Keratinocyte (primary cell): ENCODE data around the gene CHIT1. TPM values are rescaled to one million over a fixed set of nuclear protein-coding genes. Genes with fewer than 3 reads are reported as not detected.
A peak's percentile ranks its signal among the peaks of the same experiment; 100 is the strongest.

Experiments used
- DNase-seq: peaks from one replicate; pipeline ENCODE4 v3.0.0-alpha.2; 2011; ENCODE audit warnings: low read depth, missing footprints, low spot score
- FAIRE-seq: peaks from 2 replicates; lab custom pipeline; 2011; peaks lifted over from hg19 to GRCh38; lab: Jason Lieb, UNC
- H2AFZ ChIP-seq: 2 replicates; pipeline ENCODE4 v1.6.0; 2012; ENCODE audit warnings: low read length, control low read depth, inconsistent platforms; ENCODE audit not compliant: control insufficient read depth
- H3K27ac ChIP-seq: 2 replicates; pipeline ENCODE4 v1.5.1; 2011; ENCODE audit warnings: low read length; ENCODE audit not compliant: control insufficient read depth, insufficient read depth
- H3K27me3 ChIP-seq: 3 replicates; pipeline ENCODE4 v1.6.0; 2011; ENCODE audit warnings: low read length; ENCODE audit not compliant: control insufficient read depth, insufficient read depth; ENCODE audit errors: extremely low read depth
- H3K36me3 ChIP-seq, 2 experiments: 2 replicates in 1 of 2; 3 replicates in 1 of 2; pipeline ENCODE4 v1.5.1; 2011; ENCODE audit warnings: low read length in 2 of 2, mild to moderate bottlenecking in 1 of 2; ENCODE audit not compliant: control insufficient read depth in 2 of 2, insufficient read depth in 2 of 2; ENCODE audit errors: extremely low read depth in 1 of 2
- H3K4me1 ChIP-seq: 3 replicates; pipeline ENCODE4 v1.5.1; 2011; ENCODE audit warnings: low read length; ENCODE audit not compliant: control insufficient read depth, insufficient read depth; ENCODE audit errors: extremely low read depth
- H3K4me2 ChIP-seq: 3 replicates; pipeline ENCODE4 v1.6.0; 2011; ENCODE audit warnings: low read depth, low read length; ENCODE audit not compliant: control insufficient read depth, insufficient read depth; ENCODE audit errors: extremely low read depth
- H3K4me3 ChIP-seq, 3 experiments: fragments of 200-600 bp in 1 of 3; sonication (generic) in 1 of 3; 2 replicates in 2 of 3; 3 replicates in 1 of 3; pipeline ENCODE4 v1.5.1; 2011 to 2016; ENCODE audit warnings: low read length in 3 of 3, mild to moderate bottlenecking in 3 of 3, control low read depth in 2 of 3, inconsistent platforms in 1 of 3, low read depth in 1 of 3, mixed read lengths in 1 of 3, mixed run types in 1 of 3, moderate library complexity in 1 of 3; ENCODE audit not compliant: control insufficient read depth in 2 of 3, insufficient read depth in 2 of 3; ENCODE audit errors: extremely low read depth in 1 of 3
- H3K79me2 ChIP-seq: 2 replicates; pipeline ENCODE4 v1.6.0; 2012; ENCODE audit warnings: low read length; ENCODE audit not compliant: control insufficient read depth, insufficient read depth
- H3K9ac ChIP-seq: 3 replicates; pipeline ENCODE4 v1.6.0; 2011; ENCODE audit warnings: low read length; ENCODE audit not compliant: control insufficient read depth, insufficient read depth; ENCODE audit errors: extremely low read depth
- H3K9me1 ChIP-seq: 3 replicates; pipeline ENCODE4 v1.6.0; 2011; ENCODE audit warnings: low read length; ENCODE audit not compliant: control insufficient read depth, insufficient read depth; ENCODE audit errors: extremely low read depth
- H3K9me3 ChIP-seq: 2 replicates; pipeline ENCODE4 v1.5.1; 2012; ENCODE audit warnings: low read depth, low read length; ENCODE audit not compliant: control insufficient read depth
- H4K20me1 ChIP-seq: 3 replicates; pipeline ENCODE4 v1.6.0; 2011; ENCODE audit warnings: low read length; ENCODE audit not compliant: control insufficient read depth, insufficient read depth; ENCODE audit errors: extremely low read depth
- EZH2 ChIP-seq: IDR thresholded peaks from one replicate; pipeline ENCODE4 v1.6.1; 2012; ENCODE audit warnings: inconsistent platforms, mild to moderate bottlenecking, low read length, moderate library complexity
- dilution Hi-C: fragments of 300-500 bp; cut with MboI; formaldehyde crosslinking; loops from one replicate; pipeline ENCODE4 v1.7.0; 2020; ENCODE audit warnings: low sequenced_read_pairs; ENCODE audit not compliant: extremely low pct_ligation_motif_present
- polyA plus RNA-seq, 5 experiments: library from polyadenylated mRNA; depleted of rRNA in 3 of 5; stranded (reverse) in 3 of 5; stranded (forward) in 1 of 5; unstranded in 1 of 5; fragments of >200 nt; gene quantifications; 1 replicate in 1 of 5; 2 replicates in 3 of 5; 3 replicates in 1 of 5; pipeline versions ENCODE4 v1.2.1 to v1.2.3, GENCODE V29; 2011 to 2012; ENCODE audit warnings: missing spikeins in 2 of 5, low read depth in 1 of 5, low replicate concordance in 1 of 5
- TF ChIP-seq, protein P1 (sequence below), 3 experiments: IDR thresholded peaks in 1 of 3; conservative IDR thresholded peaks in 1 of 3; optimal IDR thresholded peaks in 1 of 3; 2 replicates in 2 of 3; 3 replicates in 1 of 3; pipeline versions ENCODE3 to v1.5.1; 2011; ENCODE audit warnings: low read length in 3 of 3, mild to moderate bottlenecking in 3 of 3, moderate library complexity in 2 of 3, control low read depth in 1 of 3, inconsistent platforms in 1 of 3; ENCODE audit not compliant: insufficient read depth in 2 of 3; ENCODE audit errors: extremely low read depth in 1 of 3

Gene CHIT1
- polyA plus RNA-seq, 1 donor (not counting 4 experiments of a cell fraction or from before 2014, with no cell fraction given) = not detected

DNA sequence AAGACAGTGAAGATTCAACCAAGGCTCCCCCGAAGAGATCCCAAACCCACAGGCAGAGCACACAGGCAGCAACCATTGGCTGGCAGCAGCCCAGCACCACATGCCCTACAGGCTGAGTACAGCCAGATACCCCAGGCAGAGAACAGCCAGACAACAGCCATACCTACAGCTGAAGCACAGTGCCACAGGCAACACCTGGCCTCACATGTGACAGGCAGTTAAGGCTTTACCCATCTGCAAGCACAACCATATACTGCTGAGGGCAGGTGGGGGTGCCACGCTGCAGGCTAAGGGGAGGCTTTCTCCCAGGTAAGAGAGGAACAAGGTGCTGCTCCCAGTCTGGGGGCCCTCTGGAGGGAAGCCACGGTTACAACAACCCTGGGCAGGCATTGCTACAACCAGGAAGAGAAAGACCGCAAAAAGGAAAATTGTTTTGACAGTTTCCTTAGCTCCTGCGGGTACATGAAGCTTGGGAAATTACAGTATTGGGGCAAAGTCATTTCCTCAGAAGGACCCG lies 12.3 kb downstream of the CHIT1 start:
- H3K9me3 ChIP-seq = no peaks in the 10 kb centered on the region
- H3K27ac ChIP-seq = no peak overlapping the region
- no peaks in the 10 kb centered on the region for H3K27me3 ChIP-seq
- no peak for DNase-seq
- H4K20me1 ChIP-seq = no peaks in the 10 kb centered on the region
- no peaks in the 10 kb centered on the region for H3K9me1 ChIP-seq
- no peaks in the 10 kb centered on the region for H3K79me2 ChIP-seq
- no peak overlapping the region for H3K4me3 ChIP-seq
- H3K4me1 ChIP-seq = no peaks in the 10 kb centered on the region
- FAIRE-seq = no peak
- H3K9ac ChIP-seq = no peak overlapping the region
- no peak overlapping the region for H3K4me2 ChIP-seq
- dilution Hi-C loops = no loop called here
- TF ChIP-seq, protein P1, sequence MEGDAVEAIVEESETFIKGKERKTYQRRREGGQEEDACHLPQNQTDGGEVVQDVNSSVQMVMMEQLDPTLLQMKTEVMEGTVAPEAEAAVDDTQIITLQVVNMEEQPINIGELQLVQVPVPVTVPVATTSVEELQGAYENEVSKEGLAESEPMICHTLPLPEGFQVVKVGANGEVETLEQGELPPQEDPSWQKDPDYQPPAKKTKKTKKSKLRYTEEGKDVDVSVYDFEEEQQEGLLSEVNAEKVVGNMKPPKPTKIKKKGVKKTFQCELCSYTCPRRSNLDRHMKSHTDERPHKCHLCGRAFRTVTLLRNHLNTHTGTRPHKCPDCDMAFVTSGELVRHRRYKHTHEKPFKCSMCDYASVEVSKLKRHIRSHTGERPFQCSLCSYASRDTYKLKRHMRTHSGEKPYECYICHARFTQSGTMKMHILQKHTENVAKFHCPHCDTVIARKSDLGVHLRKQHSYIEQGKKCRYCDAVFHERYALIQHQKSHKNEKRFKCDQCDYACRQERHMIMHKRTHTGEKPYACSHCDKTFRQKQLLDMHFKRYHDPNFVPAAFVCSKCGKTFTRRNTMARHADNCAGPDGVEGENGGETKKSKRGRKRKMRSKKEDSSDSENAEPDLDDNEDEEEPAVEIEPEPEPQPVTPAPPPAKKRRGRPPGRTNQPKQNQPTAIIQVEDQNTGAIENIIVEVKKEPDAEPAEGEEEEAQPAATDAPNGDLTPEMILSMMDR (optimal IDR thresholded peaks at IDR 0.05 in 1 of 3, IDR thresholded peaks at IDR 0.05 in 1 of 3, conservative IDR thresholded peaks at IDR 0.05 in 1 of 3; ENCODE audit: extremely low read depth in 1 of 3, insufficient read depth in 2 of 3, low read length in 3 of 3) = peak; percentile 9 to 24 (median 16)
- TF ChIP-seq EZH2 = no peak
- no peak overlapping the region for H2AFZ ChIP-seq
- no peaks in the 10 kb centered on the region for H3K36me3 ChIP-seq

DNA sequence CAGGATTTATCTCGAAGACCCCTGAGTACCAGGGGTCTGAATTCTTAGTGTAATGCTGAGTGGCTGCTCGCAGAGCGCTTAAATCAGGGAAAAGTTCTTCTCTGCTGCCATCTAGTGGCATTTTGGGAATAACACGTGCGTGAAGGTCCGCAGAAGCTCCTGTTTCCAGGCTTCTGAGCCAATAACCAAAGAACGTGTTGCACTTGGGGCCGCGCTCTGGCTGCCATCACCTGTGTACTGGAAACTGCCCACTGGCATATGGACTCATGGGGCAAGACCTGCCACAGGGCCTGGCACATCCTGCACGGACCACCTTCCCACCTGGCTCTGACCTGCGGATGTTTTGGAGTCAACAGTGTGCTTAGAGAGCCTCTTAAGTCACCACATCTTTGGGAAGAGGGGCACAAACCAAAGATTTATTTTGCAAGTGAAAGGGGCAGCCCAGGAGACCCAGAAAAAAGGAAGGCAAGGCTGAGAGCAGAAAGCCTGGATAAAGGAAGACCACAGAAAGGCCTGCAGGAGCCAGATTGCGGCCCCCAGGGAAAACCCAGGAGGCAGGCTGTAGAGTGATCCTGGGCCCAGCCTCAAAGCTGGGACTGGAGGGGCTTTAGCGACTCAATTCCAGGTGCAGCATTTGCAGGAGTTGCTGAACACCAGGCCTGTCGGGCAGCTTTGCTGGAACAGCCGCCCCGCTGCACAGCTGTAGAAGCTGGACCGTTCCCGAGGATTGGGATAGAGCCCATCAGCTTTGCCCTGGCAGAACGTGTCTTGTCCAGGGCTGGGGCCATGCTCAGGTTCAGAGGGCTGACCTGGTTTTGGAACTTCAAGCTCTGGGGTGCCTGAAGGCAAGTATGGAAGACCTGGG lies 13.0 kb downstream of the CHIT1 start:
- Histone ChIP-seq H4K20me1 (no peaks in the 10 kb centered on the region), H3K9me1 (no peaks in the 10 kb centered on the region), H3K27me3 (no peaks in the 10 kb centered on the region), H3K36me3 (no peaks in the 10 kb centered on the region), H3K9me3 (no peaks in the 10 kb centered on the region), H3K4me1 (no peaks in the 10 kb centered on the region), H2AFZ (no peak overlapping the region), H3K9ac (no peak overlapping the region), H3K27ac (no peak overlapping the region), H3K79me2 (no peaks in the 10 kb centered on the region), H3K4me3 (no peak overlapping the region), H3K4me2 (no peak overlapping the region)
- DNase-seq (peak; percentile 11), FAIRE-seq (peak; percentile 84)
- dilution Hi-C loops = no loop called here
- TF ChIP-seq, protein P1 (optimal IDR thresholded peaks at IDR 0.05 in 1 of 3, IDR thresholded peaks at IDR 0.05 in 1 of 3, conservative IDR thresholded peaks at IDR 0.05 in 1 of 3; ENCODE audit: extremely low read depth in 1 of 3, insufficient read depth in 2 of 3, low read length in 3 of 3) = peak; percentile 66 to 75 (median 72)
- no peak for TF ChIP-seq EZH2
